Endodermal cell (in vitro differentiated cells): ENCODE results near the gene CNPY4. TPM values are rescaled to one million over a fixed set of nuclear protein-coding genes. Genes with fewer than 3 reads are reported as not detected.

ENCODE experiments used
- DNase-seq: peaks from one replicate; pipeline ENCODE4 v3.0.0-alpha.2; 2017
- H3K27ac ChIP-seq: 2 replicates; pipeline ENCODE4 v1.5.1; 2013; ENCODE audit warnings: mild to moderate bottlenecking, low read depth, low read length, moderate library complexity
- H3K27me3 ChIP-seq: 2 replicates; pipeline ENCODE4 v1.6.1; 2013; ENCODE audit warnings: mild to moderate bottlenecking, low read length, moderate library complexity; ENCODE audit not compliant: insufficient read depth, control insufficient read depth, poor library complexity, severe bottlenecking
- H3K36me3 ChIP-seq: 2 replicates; pipeline ENCODE4 v1.7.0; 2013; ENCODE audit warnings: mild to moderate bottlenecking, low read length, moderate library complexity; ENCODE audit not compliant: control insufficient read depth, insufficient read depth
- H3K4me1 ChIP-seq: one replicate; pipeline ENCODE4 v1.7.0; 2013; ENCODE audit warnings: low read length; ENCODE audit not compliant: control insufficient read depth, insufficient read depth
- H3K4me3 ChIP-seq: 2 replicates; pipeline ENCODE4 v1.5.1; 2013; ENCODE audit warnings: mild to moderate bottlenecking, low read length, moderate library complexity
- H3K9ac ChIP-seq: 2 replicates; pipeline ENCODE4 v1.6.1; 2013; ENCODE audit warnings: mild to moderate bottlenecking, low read length, moderate library complexity; ENCODE audit not compliant: poor library complexity, severe bottlenecking; ENCODE audit errors: extremely low read depth
- H3K9me3 ChIP-seq: 2 replicates; pipeline ENCODE4 v1.6.1; 2013; ENCODE audit warnings: mild to moderate bottlenecking, low read length, moderate library complexity; ENCODE audit not compliant: control insufficient read depth
- H3K27ac Mint-ChIP-seq: 2 replicates; pipeline ENCODE4 v1.8.0; 2020; ENCODE audit warnings: mixed read lengths
- H3K27me3 Mint-ChIP-seq: 2 replicates; pipeline ENCODE4 v1.8.0; 2021; ENCODE audit warnings: mild to moderate bottlenecking, mixed read lengths; ENCODE audit not compliant: insufficient read depth
- H3K36me3 Mint-ChIP-seq: 2 replicates; pipeline ENCODE4 v1.8.0; 2020; ENCODE audit warnings: low read depth, mixed read lengths
- H3K4me1 Mint-ChIP-seq: 2 replicates; pipeline ENCODE4 v1.8.0; 2020; ENCODE audit warnings: mixed read lengths
- H3K4me3 Mint-ChIP-seq: 2 replicates; pipeline ENCODE4 v1.8.0; 2020; ENCODE audit warnings: mild to moderate bottlenecking, moderate library complexity, mixed read lengths
- H3K9me3 Mint-ChIP-seq: 2 replicates; pipeline ENCODE4 v1.8.0; 2020; ENCODE audit warnings: mild to moderate bottlenecking, mixed read lengths
- WGBS, 2 experiments: methylation state at CpG; one replicate each; pipeline versions ENCODE4 v1.1.5 to v1.1.7; 2013; ENCODE audit warnings: missing lambda C conversion rate in 2 of 2, mixed read lengths in 1 of 2; ENCODE audit not compliant: insufficient coverage in 1 of 2, insufficient read length in 1 of 2; 5-methylcytosine and 5-hydroxymethylcytosine counted together
- total RNA-seq, 2 donors: library from RNA; stranded (reverse); fragmentation: NEBNext Ultra II Directional in 1 of 2; extraction: Animal tissue kit (Norgen Biotek cat#: 25700) in 1 of 2; gene quantifications; 2 replicates in 1 of 2; 3 replicates in 1 of 2; pipeline ENCODE4 v1.2.1, GENCODE V29; 2021
- TF ChIP-seq, protein P1 (sequence below): fragments of 200-600 bp; sonication (generic); conservative IDR thresholded peaks from 2 replicates; pipeline ENCODE4 v1.5.0; 2021; ENCODE audit warnings: antibody characterized with exemption, mild to moderate bottlenecking

CNPY4 gene
- total RNA-seq, 2 donors from 2014 or later = 16.2 to 19.4 TPM

DNA sequence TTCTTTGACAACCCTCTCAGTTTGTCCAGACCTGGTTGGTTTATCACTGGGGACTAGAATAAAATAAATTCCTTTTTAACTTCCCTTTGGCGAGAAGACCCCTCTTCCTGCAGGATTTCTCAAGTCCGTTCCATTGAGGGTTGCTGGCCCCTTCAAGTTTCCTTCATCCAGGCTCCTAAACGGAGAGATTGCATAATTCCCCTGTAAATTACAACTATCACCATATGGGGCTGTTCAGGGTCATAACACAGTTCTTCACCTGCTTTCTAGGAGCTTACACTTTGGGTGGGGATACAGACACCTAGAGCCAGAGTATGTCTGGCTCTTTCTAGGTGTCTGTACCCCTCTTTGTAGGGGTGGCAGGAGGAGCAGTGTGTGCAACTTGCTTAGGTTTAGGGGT is 33.9 kb upstream of the CNPY4 start:
- peaks cover 7% of the 10 kb centered on the region for H3K36me3 Mint-ChIP-seq
- H3K27me3 Mint-ChIP-seq = no peaks in the 10 kb centered on the region
- no peaks in the 10 kb centered on the region for H3K27me3 ChIP-seq
- H3K9ac ChIP-seq = no peak overlapping the region
- no peaks in the 10 kb centered on the region for H3K4me1 ChIP-seq
- no peak overlapping the region for H3K27ac ChIP-seq
- H3K9me3 Mint-ChIP-seq = peaks cover 4% of the 10 kb centered on the region
- H3K9me3 ChIP-seq = no peaks in the 10 kb centered on the region
- peaks cover 3% of the 10 kb centered on the region for H3K36me3 ChIP-seq
- no peak overlapping the region for H3K4me3 ChIP-seq
- WGBS, 2 experiments = 91 to 94% methylated on average over 3 of the region's 3 CpGs
- no peak overlapping the region for H3K27ac Mint-ChIP-seq
- H3K4me1 Mint-ChIP-seq = peaks cover 15% of the 10 kb centered on the region
- no peak overlapping the region for H3K4me3 Mint-ChIP-seq
- no peak for DNase-seq
- TF ChIP-seq, protein P1, sequence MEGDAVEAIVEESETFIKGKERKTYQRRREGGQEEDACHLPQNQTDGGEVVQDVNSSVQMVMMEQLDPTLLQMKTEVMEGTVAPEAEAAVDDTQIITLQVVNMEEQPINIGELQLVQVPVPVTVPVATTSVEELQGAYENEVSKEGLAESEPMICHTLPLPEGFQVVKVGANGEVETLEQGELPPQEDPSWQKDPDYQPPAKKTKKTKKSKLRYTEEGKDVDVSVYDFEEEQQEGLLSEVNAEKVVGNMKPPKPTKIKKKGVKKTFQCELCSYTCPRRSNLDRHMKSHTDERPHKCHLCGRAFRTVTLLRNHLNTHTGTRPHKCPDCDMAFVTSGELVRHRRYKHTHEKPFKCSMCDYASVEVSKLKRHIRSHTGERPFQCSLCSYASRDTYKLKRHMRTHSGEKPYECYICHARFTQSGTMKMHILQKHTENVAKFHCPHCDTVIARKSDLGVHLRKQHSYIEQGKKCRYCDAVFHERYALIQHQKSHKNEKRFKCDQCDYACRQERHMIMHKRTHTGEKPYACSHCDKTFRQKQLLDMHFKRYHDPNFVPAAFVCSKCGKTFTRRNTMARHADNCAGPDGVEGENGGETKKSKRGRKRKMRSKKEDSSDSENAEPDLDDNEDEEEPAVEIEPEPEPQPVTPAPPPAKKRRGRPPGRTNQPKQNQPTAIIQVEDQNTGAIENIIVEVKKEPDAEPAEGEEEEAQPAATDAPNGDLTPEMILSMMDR = no peak

- H3K27ac ChIP-seq = no peak overlapping the region
- Mint-ChIP-seq H3K4me1 (peaks cover 12% of the 10 kb centered on the region), H3K27ac (no peak overlapping the region), H3K36me3 (peaks cover 18% of the 10 kb centered on the region), H3K4me3 (no peak overlapping the region), H3K9me3 (no peaks in the 10 kb centered on the region), H3K27me3 (no peaks in the 10 kb centered on the region)
- no peaks in the 10 kb centered on the region for H3K27me3 ChIP-seq
- H3K4me1 ChIP-seq = no peaks in the 10 kb centered on the region
- TF ChIP-seq, protein P1 = no peak
- peaks cover 20% of the 10 kb centered on the region for H3K36me3 ChIP-seq
- WGBS, 2 experiments = 65 to 91% methylated on average over 5 to 10 of the region's 10 CpGs
- DNase-seq = no peak
- no peak overlapping the region for H3K4me3 ChIP-seq
- H3K9ac ChIP-seq = no peak overlapping the region
- no peaks in the 10 kb centered on the region for H3K9me3 ChIP-seq
Measured at GRCh38 chr7:100087055-100087750, 32.2 kb upstream of the CNPY4 start.

DNA sequence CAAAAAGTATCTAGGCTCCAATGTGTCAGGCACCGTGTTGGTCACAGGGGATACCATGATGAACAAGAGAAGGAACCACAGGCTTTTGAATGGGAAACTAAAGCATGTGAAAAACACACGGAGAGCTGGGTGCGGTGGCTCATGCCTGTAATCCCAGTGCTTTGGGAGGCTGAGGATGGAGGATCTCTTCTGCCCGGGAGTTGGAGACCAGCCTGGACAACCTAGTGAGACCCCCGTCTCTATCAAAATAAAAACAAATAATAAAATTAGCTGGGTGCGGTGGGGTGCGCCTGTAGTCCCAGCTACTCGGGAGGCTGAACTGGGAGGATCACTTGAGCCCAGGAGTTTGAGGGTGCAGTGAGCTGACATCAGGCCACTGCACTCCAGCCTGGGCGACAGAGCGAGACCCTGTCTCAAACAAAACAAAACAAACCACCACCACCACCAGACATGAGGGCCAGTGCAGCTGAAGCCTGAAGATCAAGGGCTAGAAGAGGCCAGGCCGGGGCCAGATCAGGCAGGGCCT is 31.3 kb upstream of the CNPY4 start:
- H3K36me3 ChIP-seq = peaks cover 30% of the 10 kb centered on the region

More for the DNA sequence above, 31.3 kb upstream of the CNPY4 start:
- no peak for DNase-seq
- peak overlapping the region; percentile 92 for H3K4me3 ChIP-seq
- H3K9ac ChIP-seq = peak overlapping the region; percentile 68
- H3K9me3 ChIP-seq = no peaks in the 10 kb centered on the region
- H3K27me3 ChIP-seq = no peaks in the 10 kb centered on the region
- H3K4me1 ChIP-seq = no peaks in the 10 kb centered on the region
- WGBS, 2 experiments = 88 to 94% methylated on average over 8 to 11 of the region's 11 CpGs
- Mint-ChIP-seq H3K27ac (peak overlapping the region; percentile 94), H3K4me1 (peaks cover 7% of the 10 kb centered on the region), H3K27me3 (no peaks in the 10 kb centered on the region), H3K4me3 (peak overlapping the region; percentile 91), H3K36me3 (peaks cover 28% of the 10 kb centered on the region), H3K9me3 (no peaks in the 10 kb centered on the region)
- H3K27ac ChIP-seq = peak overlapping the region; percentile 62
- TF ChIP-seq, protein P1 = no peak
